HFFc6 (cell line): Measurements from ENCODE around the gene DCAF7. TPM values are rescaled to one million over a fixed set of nuclear protein-coding genes. Genes with fewer than 3 reads are reported as not detected.

ENCODE experiments used
- DNase-seq: peaks from one replicate; pipeline ENCODE4 v3.0.0-alpha.2; 2018
- H3K27ac Mint-ChIP-seq: 2 replicates; pipeline ENCODE4 v1.8.0; 2020; ENCODE audit warnings: mild to moderate bottlenecking, mixed read lengths
- H3K27me3 Mint-ChIP-seq: 2 replicates; pipeline ENCODE4 v1.8.0; 2021; ENCODE audit warnings: mild to moderate bottlenecking, moderate library complexity, mixed read lengths; ENCODE audit not compliant: insufficient read depth
- H3K36me3 Mint-ChIP-seq: 2 replicates; pipeline ENCODE4 v1.8.0; 2021; ENCODE audit warnings: low read depth, mixed read lengths
- H3K4me1 Mint-ChIP-seq: 2 replicates; pipeline ENCODE4 v1.8.0; 2020; ENCODE audit warnings: low read depth, mixed read lengths
- H3K4me3 Mint-ChIP-seq: 2 replicates; pipeline ENCODE4 v1.8.0; 2020; ENCODE audit warnings: mild to moderate bottlenecking, moderate library complexity, mixed read lengths
- H3K9me3 Mint-ChIP-seq: 2 replicates; pipeline ENCODE4 v1.8.0; 2020; ENCODE audit warnings: mild to moderate bottlenecking, mixed read lengths
- total RNA-seq, 6 experiments: library from RNA; stranded (reverse); fragmentation: NEBNext Ultra II Directional; extraction: Animal tissue kit (Norgen Biotek cat#: 25700); gene quantifications; 2 replicates in 1 of 6; 3 replicates in 5 of 6; pipeline ENCODE4 v1.2.3, GENCODE V29; 2021
- TF ChIP-seq, protein P1 (sequence below): fragments of 200-600 bp; sonication (generic); IDR thresholded peaks from 2 replicates; pipeline ENCODE4 v1.5.0; 2021; ENCODE audit warnings: antibody characterized with exemption, mild to moderate bottlenecking

DCAF7 gene
- total RNA-seq, 6 experiments from 2014 or later: 58.6 to 67.0 (median 63.3) TPM

- Mint-ChIP-seq H3K27me3 (peaks cover 54% of the 10 kb centered on the region), H3K36me3 (peaks cover 7% of the 10 kb centered on the region; the same call in 1 of the 2 replicates), H3K9me3 (peaks cover 11% of the 10 kb centered on the region; the same call in 1 of the 2 replicates), H3K27ac (no peak overlapping the region), H3K4me3 (no peak overlapping the region), H3K4me1 (no peaks in the 10 kb centered on the region)
- TF ChIP-seq, protein P1, sequence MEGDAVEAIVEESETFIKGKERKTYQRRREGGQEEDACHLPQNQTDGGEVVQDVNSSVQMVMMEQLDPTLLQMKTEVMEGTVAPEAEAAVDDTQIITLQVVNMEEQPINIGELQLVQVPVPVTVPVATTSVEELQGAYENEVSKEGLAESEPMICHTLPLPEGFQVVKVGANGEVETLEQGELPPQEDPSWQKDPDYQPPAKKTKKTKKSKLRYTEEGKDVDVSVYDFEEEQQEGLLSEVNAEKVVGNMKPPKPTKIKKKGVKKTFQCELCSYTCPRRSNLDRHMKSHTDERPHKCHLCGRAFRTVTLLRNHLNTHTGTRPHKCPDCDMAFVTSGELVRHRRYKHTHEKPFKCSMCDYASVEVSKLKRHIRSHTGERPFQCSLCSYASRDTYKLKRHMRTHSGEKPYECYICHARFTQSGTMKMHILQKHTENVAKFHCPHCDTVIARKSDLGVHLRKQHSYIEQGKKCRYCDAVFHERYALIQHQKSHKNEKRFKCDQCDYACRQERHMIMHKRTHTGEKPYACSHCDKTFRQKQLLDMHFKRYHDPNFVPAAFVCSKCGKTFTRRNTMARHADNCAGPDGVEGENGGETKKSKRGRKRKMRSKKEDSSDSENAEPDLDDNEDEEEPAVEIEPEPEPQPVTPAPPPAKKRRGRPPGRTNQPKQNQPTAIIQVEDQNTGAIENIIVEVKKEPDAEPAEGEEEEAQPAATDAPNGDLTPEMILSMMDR: no peak
- DNase-seq: no peak
Observed at GRCh38 chr17:63506627-63507026, 43.6 kb upstream of the DCAF7 start.

DNA sequence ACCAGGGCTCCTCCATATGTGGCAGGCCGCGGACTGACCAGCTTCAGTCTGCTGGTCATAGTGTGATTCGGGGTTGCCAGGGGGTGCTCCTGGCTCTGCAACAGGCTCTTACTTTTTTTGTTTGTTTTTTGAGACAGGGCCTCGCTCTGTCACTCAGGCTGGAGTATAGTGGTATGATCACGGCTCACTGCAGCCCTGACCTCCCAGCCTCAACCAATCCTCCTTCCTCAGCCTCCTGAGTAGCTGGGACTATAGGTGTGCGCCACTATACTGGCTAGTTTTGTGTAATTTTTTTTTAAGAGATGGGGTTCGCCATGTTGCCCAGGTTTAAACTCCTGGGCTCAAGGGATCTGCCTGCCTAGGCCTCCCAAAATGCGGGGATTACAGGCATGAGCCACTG is 38.9 kb upstream of the DCAF7 start:
- TF ChIP-seq, protein P1: no peak
- no peak for DNase-seq
- no peaks in the 10 kb centered on the region for H3K9me3 Mint-ChIP-seq
- peaks cover 4% of the 10 kb centered on the region; the same call in 1 of the 2 replicates for H3K36me3 Mint-ChIP-seq
- no peak overlapping the region for H3K4me3 Mint-ChIP-seq
- H3K27ac Mint-ChIP-seq: no peak overlapping the region
- H3K4me1 Mint-ChIP-seq: no peaks in the 10 kb centered on the region; the same call in 1 of the 2 replicates
- H3K27me3 Mint-ChIP-seq: peaks cover 59% of the 10 kb centered on the region

GRCh38 chr17:63512388-63512787 is 37.9 kb upstream of the DCAF7 start:
- peaks cover 54% of the 10 kb centered on the region for H3K27me3 Mint-ChIP-seq
- H3K9me3 Mint-ChIP-seq: no peaks in the 10 kb centered on the region
- no peak for DNase-seq
- no peak overlapping the region for H3K27ac Mint-ChIP-seq
- peaks cover 4% of the 10 kb centered on the region; the same call in 1 of the 2 replicates for H3K36me3 Mint-ChIP-seq
- H3K4me3 Mint-ChIP-seq: no peak overlapping the region
- TF ChIP-seq, protein P1: no peak
- peaks cover 9% of the 10 kb centered on the region for H3K4me1 Mint-ChIP-seq

GRCh38 chr17:63512896-63513644 is 37.2 kb upstream of the DCAF7 start:
- TF ChIP-seq, protein P1: no peak
- peaks cover 15% of the 10 kb centered on the region for H3K4me1 Mint-ChIP-seq
- peaks cover 53% of the 10 kb centered on the region for H3K27me3 Mint-ChIP-seq
- no peak overlapping the region for H3K27ac Mint-ChIP-seq
- no peak overlapping the region for H3K4me3 Mint-ChIP-seq
- H3K36me3 Mint-ChIP-seq: peaks cover 4% of the 10 kb centered on the region; the same call in 1 of the 2 replicates
- DNase-seq: no peak
- no peaks in the 10 kb centered on the region for H3K9me3 Mint-ChIP-seq

DNA sequence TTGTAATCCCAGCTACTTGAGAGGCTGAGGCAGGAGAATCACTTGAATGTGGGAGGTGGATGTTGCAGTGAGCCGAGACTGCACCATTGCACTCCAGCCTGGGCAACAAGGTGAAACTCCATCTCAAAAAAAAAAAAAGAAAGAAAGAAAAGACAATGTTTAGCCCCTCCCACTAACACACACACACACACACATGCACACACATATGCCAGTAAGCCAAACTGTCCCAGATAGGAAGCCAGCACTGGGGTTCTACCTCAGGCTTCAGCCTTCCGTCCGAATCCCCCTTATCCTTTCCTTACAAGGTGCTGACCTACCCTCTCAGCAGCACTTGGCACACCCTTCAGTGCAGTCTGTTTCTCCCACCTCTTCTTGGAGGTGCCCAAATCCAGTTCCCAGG is 35.8 kb upstream of the DCAF7 start:
- Mint-ChIP-seq H3K4me3 (no peak overlapping the region), H3K9me3 (no peaks in the 10 kb centered on the region), H3K27me3 (peaks cover 45% of the 10 kb centered on the region), H3K4me1 (peaks cover 18% of the 10 kb centered on the region), H3K27ac (no peak overlapping the region), H3K36me3 (peaks cover 3% of the 10 kb centered on the region; the same call in 1 of the 2 replicates)
- no peak for DNase-seq
- TF ChIP-seq, protein P1: no peak
